HG03378 (cell line): ENCODE data around the gene DNAJC5G.
A peak's percentile ranks its signal among the peaks of the same experiment; 100 is the strongest.
"Not testable (repeated sequence)": the region's sequence is repeated elsewhere in the genome, so short reads cannot be mapped to it uniquely, and the experiment has no call there.

Experiments
- ATAC-seq: cut with Tn5 transposase; IDR thresholded peaks from one replicate; pipeline ENCODE4 v1.9.1; 2021; ENCODE audit warnings: mild to moderate bottlenecking, moderate library complexity; ENCODE audit not compliant: unreplicated experiment

Gene DNAJC5G

DNA sequence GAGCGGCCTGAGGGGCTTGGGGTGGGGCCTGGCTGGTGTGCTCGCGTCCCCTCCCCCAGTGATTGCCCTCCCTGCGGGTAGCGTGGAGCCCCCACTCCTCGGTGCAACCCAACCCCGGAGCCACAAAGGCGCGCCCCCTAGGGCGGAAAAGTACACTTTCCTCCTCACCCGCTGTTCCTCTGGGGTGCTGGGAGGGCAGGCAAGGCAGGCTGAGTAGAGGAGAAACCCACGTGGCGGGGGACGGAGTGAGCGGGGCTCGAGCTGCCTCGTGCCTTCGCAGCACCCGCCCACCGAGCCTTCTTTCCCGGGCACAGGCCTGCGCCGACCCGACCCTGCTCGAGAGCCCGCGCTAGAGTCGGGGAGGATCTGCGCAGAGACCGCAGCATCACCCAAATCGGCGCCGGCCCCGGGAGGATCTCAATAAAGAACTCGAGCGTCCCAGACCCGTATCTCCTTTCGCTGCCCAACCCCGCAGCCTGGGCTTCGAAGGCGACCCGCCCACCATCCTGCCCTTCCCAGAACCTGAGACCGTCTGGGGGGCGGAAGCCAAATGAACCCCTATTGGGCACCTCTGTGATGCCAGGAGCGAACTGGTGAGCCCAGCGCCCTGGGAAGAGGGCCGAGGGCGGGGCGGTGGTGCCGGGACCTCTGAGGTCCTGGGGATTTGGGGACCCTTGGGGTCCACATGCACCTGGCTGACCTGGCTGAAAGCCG is 31.5 kb downstream of the DNAJC5G start:
- no peak for ATAC-seq

DNA sequence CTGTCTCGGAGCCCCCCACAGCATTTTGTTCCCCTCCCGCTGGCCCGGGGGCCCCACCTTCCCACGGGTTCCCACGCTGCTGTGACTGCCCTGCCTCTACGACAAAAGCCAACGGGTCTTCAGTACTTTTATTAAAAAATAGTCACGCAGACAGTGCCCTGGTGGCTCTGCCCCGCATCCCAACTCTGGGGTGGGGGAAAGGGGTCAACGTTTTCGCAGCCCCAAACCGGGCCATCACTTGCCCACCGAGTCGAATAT is 32.0 kb downstream of the DNAJC5G start:
- no peak for ATAC-seq

DNA sequence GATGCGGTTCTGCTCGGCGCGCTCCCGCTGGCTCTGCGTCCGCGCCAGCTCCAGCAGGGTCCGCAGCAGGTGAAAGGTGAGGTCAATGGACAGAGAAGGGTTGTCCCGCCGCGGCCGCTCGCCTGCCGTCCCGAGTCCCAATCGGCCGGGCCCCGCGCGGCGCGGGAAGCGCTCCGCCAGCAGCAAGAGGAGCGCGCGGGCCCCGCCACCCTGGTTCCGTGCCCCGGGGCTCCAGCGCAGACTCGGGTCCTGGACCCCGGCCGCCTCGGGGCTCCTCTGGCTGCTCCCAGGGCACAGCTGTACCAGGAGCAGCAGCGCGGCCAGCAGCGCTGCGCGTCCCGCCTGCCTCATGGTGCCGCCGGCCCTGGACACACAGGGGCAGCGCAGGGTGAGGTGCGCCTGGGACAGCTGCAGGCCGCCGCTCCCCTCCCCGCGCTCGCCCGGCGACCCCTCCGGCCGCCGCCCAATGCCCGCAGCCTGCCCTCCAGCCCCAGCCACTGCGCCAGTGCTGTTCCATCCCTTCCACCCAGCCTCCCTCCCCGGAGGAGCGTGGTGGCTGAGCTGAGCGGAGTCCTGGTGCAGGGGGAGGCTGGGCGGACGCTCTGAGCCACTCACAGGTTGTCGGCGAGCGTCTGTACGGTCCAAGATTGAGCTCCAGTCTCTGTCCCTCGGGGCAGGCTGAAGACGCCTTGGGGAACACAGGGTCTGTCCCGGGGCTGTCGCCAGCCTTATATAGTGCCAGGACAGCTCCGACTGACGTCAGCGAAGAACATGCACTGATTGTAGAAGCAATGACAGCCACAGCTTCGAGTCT is 32.5 kb downstream of the DNAJC5G start:
- no peak for ATAC-seq

DNA sequence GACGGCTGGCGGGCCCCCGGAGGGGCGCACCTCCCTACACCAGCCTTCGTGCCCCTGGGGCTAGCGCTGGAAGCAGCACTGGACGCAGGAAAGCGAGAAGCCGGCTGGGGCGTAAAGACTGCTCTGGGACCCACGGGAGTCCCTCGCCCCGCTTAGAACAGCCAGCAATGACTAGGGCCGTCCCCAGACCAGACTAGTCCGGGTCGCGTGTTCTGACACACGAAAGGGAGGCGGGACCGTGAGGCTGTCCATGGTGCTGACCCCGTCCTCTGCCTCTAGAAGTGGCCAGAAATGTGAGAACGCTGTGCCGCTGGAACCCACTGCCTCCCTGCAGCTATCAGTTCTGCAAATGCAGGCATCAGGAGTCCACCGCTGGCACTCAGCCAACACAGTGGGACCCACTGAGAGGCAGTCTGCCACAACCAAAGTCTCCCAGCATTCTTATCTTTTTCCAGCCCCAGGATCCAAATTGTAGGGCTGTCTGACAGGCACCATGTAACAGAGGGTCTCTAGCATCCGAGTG is 33.2 kb downstream of the DNAJC5G start, which contains the start of gene UCN:
Gene UCN (minus strand): TSS at position 87 of the 523 bp plus-strand sequence. CDS start 550 bp downstream, outside the sequence.
- no peak for ATAC-seq

DNA sequence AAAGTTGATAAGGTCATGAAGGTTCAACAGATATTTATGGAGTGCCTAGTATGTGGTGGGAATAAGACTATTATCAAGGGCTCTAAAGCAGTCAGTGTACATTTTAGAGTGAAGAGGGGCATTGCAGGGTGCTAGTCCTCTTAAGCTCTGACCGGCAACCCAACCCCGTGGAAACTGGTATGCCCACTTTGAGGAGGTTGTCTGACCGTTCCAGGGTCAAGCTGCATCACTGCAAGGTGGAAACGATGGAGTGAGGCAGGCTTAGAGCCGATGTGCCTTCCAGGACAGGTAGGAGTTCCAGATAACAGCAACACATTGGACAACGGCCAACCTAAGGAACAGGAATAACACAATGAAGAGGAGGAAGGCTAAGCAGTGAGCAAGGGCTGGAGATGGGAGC is 34.4 kb downstream of the DNAJC5G start:
- ATAC-seq: no peak

DNA sequence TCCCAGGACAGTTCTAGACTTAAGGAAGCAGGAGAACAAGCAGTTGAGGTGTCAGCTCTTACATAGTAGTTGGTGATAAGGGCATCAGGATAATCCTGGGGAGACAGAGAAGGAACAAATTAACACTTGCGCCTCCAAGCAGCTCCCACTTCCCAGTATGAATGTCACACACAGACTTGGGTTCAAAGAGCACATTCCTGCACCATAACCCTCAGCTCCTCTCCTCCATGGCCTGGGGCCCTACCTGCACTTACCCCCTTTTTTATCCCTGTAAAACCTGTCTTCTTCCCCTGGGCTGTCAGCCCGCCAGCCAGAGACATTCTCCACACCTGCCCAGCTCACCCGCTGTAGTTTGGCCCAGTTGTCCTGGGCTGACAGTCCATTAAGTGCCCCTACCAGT is 36.9 kb downstream of the DNAJC5G start:
- ATAC-seq: no peak

DNA sequence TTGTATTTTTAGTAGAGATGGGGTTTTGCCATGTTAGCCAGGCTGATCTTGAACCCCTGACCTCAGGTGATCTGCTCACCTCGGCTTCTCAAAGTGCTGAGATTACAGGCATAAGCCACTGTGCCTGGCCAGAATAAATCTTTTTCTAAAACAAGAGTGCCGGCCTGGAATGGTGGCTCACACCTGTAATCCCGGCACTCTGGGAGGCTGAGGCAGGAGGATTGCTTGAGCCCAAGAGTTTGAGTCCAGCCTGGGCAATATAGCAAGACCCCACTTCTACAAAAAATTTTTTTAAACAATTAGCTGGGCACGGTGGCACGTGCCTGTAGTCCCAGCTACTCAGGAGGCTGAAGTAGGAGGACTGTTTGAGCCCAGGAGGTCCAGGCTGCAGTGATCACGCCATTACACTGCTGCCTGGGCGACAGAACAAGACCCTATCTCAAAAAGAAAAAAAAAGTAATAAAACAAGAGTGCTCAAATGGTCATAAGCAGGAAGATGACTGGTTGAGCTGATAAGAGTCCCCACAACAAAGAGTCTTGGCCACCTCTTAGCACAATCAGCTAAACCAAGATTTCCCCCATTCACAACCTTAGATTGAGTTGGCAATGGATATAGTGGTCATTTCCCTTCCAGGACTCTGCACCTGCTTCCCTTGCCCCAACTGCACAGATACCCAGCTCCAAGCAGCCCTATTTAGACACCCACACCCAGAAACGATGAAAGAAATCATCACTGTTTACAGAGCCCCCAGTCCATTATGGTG is 38.8 kb downstream of the DNAJC5G start:
- no peak for ATAC-seq

GRCh38 chr2:27314709-27315108 is 39.5 kb downstream of the DNAJC5G start:
- no peak for ATAC-seq

DNA sequence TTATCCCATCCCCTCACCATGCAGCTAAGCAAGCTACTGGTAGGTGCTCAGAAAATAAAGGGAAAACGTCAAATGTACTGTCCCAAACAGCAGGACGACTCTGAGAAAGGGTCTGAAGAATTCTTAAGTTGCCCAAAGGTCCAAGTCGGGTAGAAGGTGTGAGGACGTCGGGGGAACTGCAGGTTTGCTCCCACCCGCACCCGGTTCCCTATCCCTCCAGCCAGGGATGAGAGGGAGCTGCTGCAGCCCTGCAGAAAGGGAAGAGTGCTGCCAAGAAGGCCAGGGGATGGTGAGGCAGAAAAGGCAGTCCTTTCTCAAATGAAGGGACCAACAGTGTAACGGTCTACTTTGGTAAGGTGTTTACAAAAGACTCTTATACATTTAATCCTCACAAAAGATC is 39.9 kb downstream of the DNAJC5G start:
- ATAC-seq: no peak

DNA sequence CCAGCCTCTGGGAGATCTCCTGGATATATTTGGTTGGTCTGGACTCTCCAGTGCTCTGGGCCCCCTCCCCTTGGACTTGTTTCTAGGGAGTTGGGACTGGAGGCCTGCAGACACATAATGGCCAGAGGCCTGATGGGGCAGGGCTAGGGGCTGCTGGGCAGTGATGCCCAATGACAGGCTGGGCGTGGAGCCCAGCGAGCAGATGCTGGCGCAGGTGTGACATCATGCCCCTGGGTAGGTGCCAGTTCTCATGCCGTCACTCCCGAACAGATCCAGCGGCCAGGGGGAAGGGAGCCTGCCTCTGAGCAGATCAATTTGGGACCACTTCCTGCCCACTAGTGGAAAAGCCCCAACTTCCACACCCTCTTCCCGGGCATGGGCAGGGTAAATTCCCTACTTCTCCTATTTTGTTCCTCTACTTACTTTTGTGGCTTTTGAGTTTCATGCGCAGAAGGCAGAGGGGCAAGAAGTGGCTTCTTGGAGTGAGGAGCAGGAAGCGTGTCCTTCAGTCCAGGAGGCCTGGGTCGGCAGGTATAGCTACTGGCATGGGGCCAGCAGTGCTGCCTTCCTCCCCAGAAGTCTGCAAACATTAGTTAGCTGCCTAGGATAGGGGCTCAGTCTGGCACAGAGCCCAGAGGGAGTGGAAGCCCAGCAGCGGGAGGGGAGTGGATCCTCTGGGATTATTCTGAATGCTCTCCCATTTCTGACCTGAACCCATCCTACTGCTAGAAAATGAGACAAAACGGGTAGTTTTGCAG is 41.6 kb downstream of the DNAJC5G start:
- ATAC-seq: no peak

DNA sequence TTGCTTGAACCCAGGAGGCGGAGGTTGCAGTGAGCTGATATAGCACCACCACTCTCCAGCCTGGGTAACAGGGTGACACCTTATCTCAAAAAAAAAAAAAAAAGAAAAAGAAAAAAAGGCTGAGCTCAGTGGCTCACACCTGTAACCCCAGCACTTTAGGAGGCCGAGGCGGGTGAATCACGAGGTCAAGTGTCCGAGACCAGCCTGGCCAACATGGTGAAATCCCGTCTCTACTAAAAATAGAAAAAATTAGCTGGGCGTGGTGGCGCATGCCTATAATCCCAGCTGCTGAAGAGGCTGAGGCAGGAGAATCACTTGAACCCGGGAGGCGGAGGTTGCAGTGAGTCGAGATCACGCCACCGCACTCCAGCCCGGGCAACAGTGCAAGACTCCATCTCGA is 44.6 kb downstream of the DNAJC5G start:
- not testable (repeated sequence) for ATAC-seq

DNA sequence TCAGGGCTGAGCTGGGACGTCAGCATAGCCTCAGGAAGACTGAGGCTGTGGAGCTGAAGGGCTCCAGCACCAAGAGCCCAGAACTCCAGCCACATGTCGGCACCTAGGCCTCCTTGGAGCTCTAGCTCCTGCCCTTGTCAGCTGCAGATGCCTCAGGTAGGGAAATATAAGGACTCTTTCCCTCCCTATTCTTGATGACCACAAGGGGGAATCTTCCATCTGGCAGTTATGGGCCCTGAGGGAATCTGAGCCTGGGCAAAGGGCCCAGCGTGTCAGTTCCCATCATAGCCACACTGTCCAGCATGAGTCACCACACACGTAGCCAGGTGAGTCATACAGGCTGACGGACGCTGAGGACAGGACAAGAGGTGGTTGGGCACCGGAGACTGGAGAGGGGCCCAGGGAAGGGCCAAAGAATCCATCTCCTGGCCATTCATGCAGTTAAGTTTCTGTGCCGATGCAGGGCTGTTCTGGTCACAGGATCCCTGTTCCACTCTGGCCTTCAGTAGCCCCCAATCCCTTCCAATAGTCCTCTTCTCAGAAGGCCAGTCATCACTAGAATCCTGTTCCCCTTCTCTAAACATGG is 45.8 kb downstream of the DNAJC5G start:
- no peak for ATAC-seq

GRCh38 chr2:27322301-27322765 is 47.1 kb downstream of the DNAJC5G start:
- no peak for ATAC-seq

DNA sequence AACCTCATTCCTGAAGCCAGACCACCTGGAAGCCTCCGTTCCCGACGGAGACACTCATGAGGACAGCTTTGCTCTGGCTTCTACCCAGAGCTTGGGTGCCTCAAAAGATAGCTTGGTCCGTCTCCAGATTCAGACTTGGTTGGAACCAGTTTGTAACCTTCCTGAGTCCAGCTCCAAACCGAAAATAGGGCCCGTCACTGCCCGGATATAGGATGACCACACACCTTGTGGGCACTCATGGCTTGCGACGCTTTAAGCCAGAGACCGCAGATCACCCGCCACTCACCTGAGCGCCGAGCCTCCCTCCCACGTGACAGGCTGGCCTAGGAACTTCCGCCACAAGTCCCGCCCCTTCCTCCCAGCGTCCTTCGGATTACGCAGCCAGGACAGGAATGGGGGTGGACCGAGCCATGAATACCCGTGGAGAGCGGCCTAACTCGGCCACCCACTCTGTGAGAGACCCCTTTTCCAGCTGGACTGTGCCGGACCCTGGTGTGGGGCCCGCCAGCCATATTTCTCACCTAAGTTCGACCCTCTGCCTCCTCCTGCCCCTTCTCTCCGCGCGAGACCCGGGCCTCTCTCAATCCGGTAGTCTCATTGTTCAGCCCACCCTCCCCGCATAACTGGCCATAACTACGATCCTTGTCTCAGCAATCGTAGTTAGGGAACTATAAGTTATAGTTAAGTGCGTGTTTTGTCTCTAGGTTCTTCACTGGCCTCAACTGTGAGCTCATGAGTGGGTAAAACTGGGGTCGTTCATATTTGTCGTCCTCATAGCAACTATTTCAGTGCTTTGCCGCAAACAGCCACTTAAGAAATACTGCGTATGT is 47.7 kb downstream of the DNAJC5G start, which contains the start of gene MPV17:
Gene MPV17 (minus strand): TSS at position 332 of the 830 bp plus-strand sequence. CDS start 580 bp downstream, outside the sequence.
- peak; percentile 79 for ATAC-seq

DNA sequence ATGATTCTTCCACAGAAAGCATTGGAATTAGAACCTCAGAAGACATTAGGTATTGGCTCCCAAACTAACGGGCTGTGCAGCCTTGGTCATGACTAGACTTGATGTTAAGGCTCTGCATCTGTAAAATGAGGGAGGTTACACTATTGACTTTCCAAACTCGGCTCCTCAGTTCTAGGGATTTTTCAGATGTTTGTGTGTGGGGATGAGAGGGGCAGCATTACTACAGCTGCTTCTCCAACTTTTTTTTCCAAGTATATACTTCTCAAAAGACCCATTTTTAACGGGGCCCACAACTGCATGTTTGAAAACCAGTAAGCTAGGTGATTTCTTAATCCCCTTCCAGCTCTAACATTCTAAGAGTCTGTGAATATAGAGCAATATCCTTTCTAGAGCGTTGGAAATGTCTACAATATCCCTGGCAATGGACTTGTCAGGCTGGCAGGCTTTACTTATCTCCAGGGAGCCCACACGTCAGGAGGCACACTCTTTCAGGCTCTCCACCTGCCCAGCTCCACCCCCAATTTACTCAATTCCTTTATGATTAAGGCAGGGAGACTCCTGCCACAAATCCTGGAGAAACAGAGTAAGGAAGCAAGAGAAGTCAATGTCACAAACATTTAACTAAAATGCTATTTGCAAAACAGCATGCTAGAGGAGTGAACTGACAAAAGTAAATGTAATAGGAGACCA is 48.5 kb downstream of the DNAJC5G start:
- no peak for ATAC-seq

DNA sequence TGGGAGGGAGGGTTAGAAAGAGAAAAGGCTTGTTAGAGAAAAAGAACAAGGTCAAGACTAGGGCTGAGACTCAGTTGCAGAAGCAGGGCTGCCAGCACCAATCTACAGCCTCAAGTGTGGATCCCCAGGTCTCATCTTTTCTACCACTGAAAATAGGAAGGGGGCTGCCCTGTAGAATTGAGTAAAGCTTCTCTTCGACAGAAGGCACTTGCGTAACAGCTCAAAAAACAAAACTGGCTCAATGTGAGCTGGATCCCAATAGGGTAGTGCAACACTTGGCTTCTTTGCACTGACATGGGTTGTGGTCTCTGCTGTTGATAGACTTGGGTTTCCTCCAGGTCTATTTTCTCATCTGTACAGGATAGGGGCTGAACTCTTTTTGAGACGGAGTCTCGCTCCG is 49.5 kb downstream of the DNAJC5G start:
- ATAC-seq: no peak
